ENCODE measurements around the gene TMEM14C. TPM values are rescaled to one million over a fixed set of nuclear protein-coding genes. Genes with fewer than 3 reads are reported as not detected.

The TMEM14C gene
- total RNA-seq, 3 donors from 2014 or later = 35.4 to 47.2 (median 38.3) TPM

GRCh38 chr6:10769419-10769818 lies 46.5 kb downstream of the TMEM14C start:
- H3K4me1 Mint-ChIP-seq (ENCODE audit: low read depth) = no peaks in the 10 kb centered on the region
- no peaks in the 10 kb centered on the region for H3K27me3 Mint-ChIP-seq (ENCODE audit: low read depth)
- no peak for ATAC-seq
- no peak overlapping the region for H3K4me3 Mint-ChIP-seq
- H3K9me3 Mint-ChIP-seq = no peaks in the 10 kb centered on the region
- peaks cover 21% of the 10 kb centered on the region for H3K36me3 Mint-ChIP-seq (ENCODE audit: insufficient read depth)
- no peak for DNase-seq

DNA sequence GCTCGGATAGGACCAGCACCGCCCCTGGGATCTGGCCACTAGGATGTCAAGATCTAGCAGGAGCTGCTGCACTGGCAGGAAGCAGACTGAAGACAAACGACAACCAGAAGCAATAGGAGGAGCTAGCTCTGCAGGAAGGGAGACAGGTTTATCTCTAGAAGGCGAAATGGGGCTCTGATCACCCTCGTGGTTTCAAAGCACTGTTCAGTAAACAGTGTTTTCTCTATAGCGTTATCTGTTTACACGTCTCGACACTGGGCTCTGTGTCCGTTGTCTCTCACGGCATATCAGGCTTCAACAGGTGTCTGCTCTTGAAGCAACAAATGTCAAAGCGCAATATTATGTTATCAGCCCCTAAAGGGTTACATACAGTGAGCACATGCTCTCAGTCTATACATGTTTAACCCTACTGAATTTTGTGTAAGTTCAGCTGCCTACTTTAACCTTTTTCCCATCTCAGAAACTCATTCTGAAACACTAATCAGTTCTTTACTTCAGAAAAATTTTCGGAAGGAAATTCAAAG lies 48.6 kb downstream of the TMEM14C start:
- H3K4me1 Mint-ChIP-seq (ENCODE audit: low read depth) = no peaks in the 10 kb centered on the region
- H3K4me3 Mint-ChIP-seq = no peak overlapping the region
- no peaks in the 10 kb centered on the region for H3K27me3 Mint-ChIP-seq (ENCODE audit: low read depth)
- no peaks in the 10 kb centered on the region for H3K9me3 Mint-ChIP-seq
- peaks cover 25% of the 10 kb centered on the region for H3K36me3 Mint-ChIP-seq (ENCODE audit: insufficient read depth)
- no peak for ATAC-seq
- DNase-seq = no peak

DNA sequence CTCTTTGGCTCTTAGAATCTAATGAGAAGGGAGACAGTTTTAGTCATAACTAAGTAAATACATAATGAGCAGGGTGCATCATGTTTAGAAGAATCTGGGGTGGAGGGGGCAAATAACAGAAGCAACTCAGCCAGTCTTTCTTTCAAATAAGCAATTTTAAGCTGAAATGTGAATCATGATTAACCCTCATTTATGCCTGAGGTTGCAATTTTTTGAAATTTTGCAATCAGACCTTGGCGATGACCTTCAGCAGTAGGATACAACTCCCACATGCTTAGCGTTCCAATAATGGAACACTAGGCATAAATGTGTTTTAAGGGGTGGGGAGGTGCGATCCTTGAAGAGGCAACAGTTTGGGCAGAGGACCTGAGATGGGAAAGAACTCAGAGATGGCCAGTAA lies 55.4 kb downstream of the TMEM14C start:
- ATAC-seq (no peak), DNase-seq (no peak)
- H3K36me3 Mint-ChIP-seq (ENCODE audit: insufficient read depth) = peaks cover 26% of the 10 kb centered on the region
- no peaks in the 10 kb centered on the region for H3K9me3 Mint-ChIP-seq
- H3K27me3 Mint-ChIP-seq (ENCODE audit: low read depth) = no peaks in the 10 kb centered on the region
- no peaks in the 10 kb centered on the region for H3K4me1 Mint-ChIP-seq (ENCODE audit: low read depth)
- H3K4me3 Mint-ChIP-seq = no peak overlapping the region

GRCh38 chr6:10779076-10779475 lies 56.2 kb downstream of the TMEM14C start:
- Mint-ChIP-seq H3K9me3 (no peaks in the 10 kb centered on the region), H3K4me1 (ENCODE audit: low read depth) (no peaks in the 10 kb centered on the region), H3K27me3 (ENCODE audit: low read depth) (no peaks in the 10 kb centered on the region), H3K4me3 (no peak overlapping the region), H3K36me3 (ENCODE audit: insufficient read depth) (peaks cover 28% of the 10 kb centered on the region)
- no peak for DNase-seq
- ATAC-seq = no peak

Other genes with a start within 250 kb of the TMEM14C start
- under 1 TPM; 0.71 to 0.92 (median 0.78) TPM for gene GCNT2, start 201.7 kb upstream of the TMEM14C start, total RNA-seq
- 1 to 10 TPM; 2.5 to 5.3 (median 4.3) TPM for gene C6orf52, start 28.5 kb upstream of the TMEM14C start, total RNA-seq
- gene PAK1IP1, start 28.1 kb upstream of the TMEM14C start, total RNA-seq = 10 to 100 TPM; 79.2 to 87.9 (median 87.6) TPM
- 10 to 100 TPM; 84.0 to 85.0 (median 84.4) TPM for gene TMEM14B, start 24.7 kb downstream of the TMEM14C start, total RNA-seq
- under 1 TPM; 0.35 to 0.84 (median 0.58) TPM for gene MAK, start 115.5 kb downstream of the TMEM14C start, total RNA-seq
- not detected for gene GCM2, start 159.0 kb downstream of the TMEM14C start, total RNA-seq
- gene SYCP2L, start 164.0 kb downstream of the TMEM14C start, total RNA-seq = under 1 TPM in 1 of 3 donors, not detected in 2; 0.33 TPM